Measurements from ENCODE around the gene PRR22.

Gene PRR22

GRCh38 chr19:5784581-5785147, at the start of gene PRR22:
Gene PRR22, minus strand, starts transcription at chr19:5784746. Its CDS starts 86 bp downstream, at chr19:5784660.
- DNase-seq = no peak

GRCh38 chr19:5832527-5833216, 48.1 kb upstream of the PRR22 start:
- no peak for DNase-seq

- no peak for DNase-seq
Measured at GRCh38 chr19:5832061-5832460, 47.5 kb upstream of the PRR22 start.

- DNase-seq = no peak
Measured at GRCh38 chr19:5831159-5831558, 46.6 kb upstream of the PRR22 start.

- DNase-seq = no peak
Measured at GRCh38 chr19:5829567-5830310, 45.2 kb upstream of the PRR22 start.

- no peak for DNase-seq
Measured at GRCh38 chr19:5828661-5829566, 44.4 kb upstream of the PRR22 start.

GRCh38 chr19:5827891-5828660, 43.5 kb upstream of the PRR22 start:
- peak; percentile 93 for DNase-seq

- DNase-seq = no peak
Measured at GRCh38 chr19:5827342-5827890, 42.9 kb upstream of the PRR22 start.

GRCh38 chr19:5826531-5827341, 42.2 kb upstream of the PRR22 start:
- DNase-seq = peak; percentile 12

- DNase-seq = no peak
Measured at GRCh38 chr19:5825178-5825577, 40.6 kb upstream of the PRR22 start.

GRCh38 chr19:5824751-5825150, 40.2 kb upstream of the PRR22 start:
- no peak for DNase-seq

GRCh38 chr19:5823579-5824281, 39.2 kb upstream of the PRR22 start:
- no peak for DNase-seq

- no peak for DNase-seq
Measured at GRCh38 chr19:5822181-5822844, 37.8 kb upstream of the PRR22 start.

- DNase-seq = no peak
Measured at GRCh38 chr19:5821521-5822180, 37.1 kb upstream of the PRR22 start.

GRCh38 chr19:5820785-5821184, 36.2 kb upstream of the PRR22 start:
- no peak for DNase-seq

- no peak for DNase-seq
Measured at GRCh38 chr19:5818594-5818993, 34.0 kb upstream of the PRR22 start.

- no peak for DNase-seq
Measured at GRCh38 chr19:5817218-5817617, 32.7 kb upstream of the PRR22 start.

- no peak for DNase-seq
Measured at GRCh38 chr19:5814852-5815246, 30.3 kb upstream of the PRR22 start.

Data from NCI-H446 treated with DMSO at 0.1 percent for 48 hours (cell line).